ENCODE measurements around the gene PAM. TPM values are rescaled to one million over a fixed set of nuclear protein-coding genes. Genes with fewer than 3 reads are reported as not detected.

PAM gene
- total RNA-seq, 4 donors from 2014 or later: 41.5 to 92.8 (median 48.2) TPM

GRCh38 chr5:102981957-102982635, 227.0 kb downstream of the PAM start:
- Histone ChIP-seq H3K36me3 (no peaks in the 10 kb centered on the region), H3K27ac (no peak overlapping the region), H3K4me1 (no peaks in the 10 kb centered on the region), H3K9me3 (no peaks in the 10 kb centered on the region), H3K27me3 (no peaks in the 10 kb centered on the region), H3K4me3 (no peak overlapping the region)
- WGBS: 95% methylated on average over 2 of the region's 3 CpGs
- TF ChIP-seq POLR2A (IDR thresholded peaks at IDR 0.05): no peak
- no peak for TF ChIP-seq EP300 (IDR thresholded peaks at IDR 0.05)
- no peak for DNase-seq (ENCODE audit: low spot score in 2 of 2)

GRCh38 chr5:102986074-102986473, 231.0 kb downstream of the PAM start:
- Histone ChIP-seq H3K4me3 (no peak overlapping the region), H3K9me3 (no peaks in the 10 kb centered on the region), H3K27ac (no peak overlapping the region), H3K4me1 (no peaks in the 10 kb centered on the region), H3K36me3 (no peaks in the 10 kb centered on the region), H3K27me3 (no peaks in the 10 kb centered on the region)
- DNase-seq (ENCODE audit: low spot score in 2 of 2): no peak
- WGBS: 90% methylated on average over 3 of the region's 3 CpGs
- TF ChIP-seq CTCF (IDR thresholded peaks at IDR 0.05) (no peak), POLR2A (IDR thresholded peaks at IDR 0.05) (no peak), POLR2AphosphoS5 (IDR thresholded peaks at IDR 0.05) (no peak), EP300 (IDR thresholded peaks at IDR 0.05) (no peak)

- Histone ChIP-seq H3K27me3 (no peaks in the 10 kb centered on the region), H3K4me1 (no peaks in the 10 kb centered on the region), H3K36me3 (no peaks in the 10 kb centered on the region), H3K27ac (no peak overlapping the region), H3K9me3 (no peaks in the 10 kb centered on the region), H3K4me3 (no peak overlapping the region)
- WGBS: 86% methylated on average over 3 of the region's 3 CpGs
- DNase-seq (ENCODE audit: low spot score in 2 of 2): no peak
- TF ChIP-seq POLR2AphosphoS5 (IDR thresholded peaks at IDR 0.05) (no peak), EP300 (IDR thresholded peaks at IDR 0.05) (no peak), CTCF (IDR thresholded peaks at IDR 0.05) (no peak), POLR2A (IDR thresholded peaks at IDR 0.05) (no peak)
These were observed 233.4 kb downstream of the PAM start for GRCh38 chr5:102988459-102988858.

- no peak for DNase-seq (ENCODE audit: low spot score in 2 of 2)
- TF ChIP-seq CTCF (IDR thresholded peaks at IDR 0.05) (no peak), POLR2AphosphoS5 (IDR thresholded peaks at IDR 0.05) (no peak)
- H3K27me3 ChIP-seq: no peaks in the 10 kb centered on the region
These were observed 236.7 kb downstream of the PAM start for GRCh38 chr5:102991802-102992201.

GRCh38 chr5:102996011-102996575, 241.0 kb downstream of the PAM start:
- WGBS: 95% methylated on average over 1 of the region's 1 CpG
- DNase-seq (ENCODE audit: low spot score in 2 of 2): no peak
- Histone ChIP-seq H3K4me3 (no peak overlapping the region), H3K27me3 (no peaks in the 10 kb centered on the region), H3K36me3 (no peaks in the 10 kb centered on the region), H3K9me3 (no peaks in the 10 kb centered on the region), H3K4me1 (no peaks in the 10 kb centered on the region), H3K27ac (no peak overlapping the region)
- TF ChIP-seq CTCF (IDR thresholded peaks at IDR 0.05) (no peak), POLR2AphosphoS5 (IDR thresholded peaks at IDR 0.05) (no peak), POLR2A (IDR thresholded peaks at IDR 0.05) (no peak), EP300 (IDR thresholded peaks at IDR 0.05) (no peak)

More at GRCh38 chr5:102991802-102992201, 236.7 kb downstream of the PAM start:
- Histone ChIP-seq H3K36me3 (no peaks in the 10 kb centered on the region), H3K4me1 (no peaks in the 10 kb centered on the region), H3K4me3 (no peak overlapping the region), H3K9me3 (no peaks in the 10 kb centered on the region), H3K27ac (no peak overlapping the region)
